ENCODE data around the gene TCP10L.

- TF ChIP-seq POLR2A (IDR thresholded peaks at IDR 0.05; ENCODE audit: low read depth, low read length) (no peak), POLR2AphosphoS5 (IDR thresholded peaks at IDR 0.05; ENCODE audit: low read depth, low read length) (no peak), TAF1 (IDR thresholded peaks at IDR 0.05; ENCODE audit: borderline replicate concordance, low read depth, low read length) (no peak)
Measured at GRCh38 chr21:32604464-32604863, 19.1 kb upstream of the TCP10L start.
